ENCODE results near the gene ALG14.
"Not testable (repeated sequence)": the region's sequence is repeated elsewhere in the genome, so short reads cannot be mapped to it uniquely, and the experiment has no call there.

Gene ALG14

GRCh38 chr1:95072532-95073419 lies at the start of gene ALG14:
Gene ALG14, minus strand, starts transcription at chr1:95072951. Its CDS starts 53 bp downstream, at chr1:95072898.
- peak; percentile 91 to 92 for DNase-seq

- DNase-seq = no peak
Measured at GRCh38 chr1:95122151-95122697, 49.5 kb upstream of the ALG14 start.

- no peak for DNase-seq
Measured at GRCh38 chr1:95119273-95119672, 46.5 kb upstream of the ALG14 start.

- no peak for DNase-seq
Measured at GRCh38 chr1:95118710-95119109, 46.0 kb upstream of the ALG14 start.

GRCh38 chr1:95118067-95118499 lies 45.3 kb upstream of the ALG14 start:
- DNase-seq = peak in 1 of 2 donors; percentile 31

- peak; percentile 31 to 45 for DNase-seq
Measured at GRCh38 chr1:95117207-95118066, 44.7 kb upstream of the ALG14 start, which contains the start of gene TLCD4. Gene TLCD4, plus strand, starts transcription at chr1:95117355. Its CDS starts 26,547 bp downstream, at chr1:95143902.

GRCh38 chr1:95116580-95117206 lies 43.9 kb upstream of the ALG14 start:
- peak; percentile 51 to 53 for DNase-seq

- no peak for DNase-seq
Measured at GRCh38 chr1:95115708-95116137, 43.0 kb upstream of the ALG14 start.

GRCh38 chr1:95113684-95114083 lies 40.9 kb upstream of the ALG14 start:
- DNase-seq = no peak

- no peak for DNase-seq
Measured at GRCh38 chr1:95111014-95111413, 38.3 kb upstream of the ALG14 start.

GRCh38 chr1:95108792-95109191 lies 36.0 kb upstream of the ALG14 start:
- DNase-seq = no peak

- DNase-seq = no peak
Measured at GRCh38 chr1:95098196-95098595, 25.4 kb upstream of the ALG14 start.

- DNase-seq = no peak
Measured at GRCh38 chr1:95097426-95097825, 24.7 kb upstream of the ALG14 start.

- no peak for DNase-seq
Measured at GRCh38 chr1:95096218-95096841, 23.6 kb upstream of the ALG14 start.

- DNase-seq = no peak
Measured at GRCh38 chr1:95095833-95096217, 23.1 kb upstream of the ALG14 start.

- no peak for DNase-seq
Measured at GRCh38 chr1:95094923-95095322, 22.2 kb upstream of the ALG14 start.

- DNase-seq = no peak
Measured at GRCh38 chr1:95093296-95093695, 20.5 kb upstream of the ALG14 start.

GRCh38 chr1:95092891-95093290 lies 20.1 kb upstream of the ALG14 start:
- DNase-seq = not testable (repeated sequence)

- not testable (repeated sequence) for DNase-seq
Measured at GRCh38 chr1:95091290-95091689, 18.5 kb upstream of the ALG14 start.

GRCh38 chr1:95089650-95090287 lies 17.0 kb upstream of the ALG14 start:
- no peak for DNase-seq

GRCh38 chr1:95088303-95088702 lies 15.6 kb upstream of the ALG14 start:
- no peak for DNase-seq
